Stimulated activated CD4-positive, alpha-beta T cell treated with anti-CD3 and anti-CD28 coated beads, TNF-alpha, amount 100 ng/mL, for 1 hour (primary cell): ENCODE measurements around the gene ACSF2.
"Not testable (repeated sequence)": the region's sequence is repeated elsewhere in the genome, so short reads cannot be mapped to it uniquely, and the experiment has no call there.

ENCODE experiments used
- DNase-seq, 3 donors: peaks; one replicate each; pipeline ENCODE4 v3.0.0-alpha.2; 2020; ENCODE audit warnings: low read depth in 3 of 3, low spot score in 1 of 3

ACSF2 gene

DNA sequence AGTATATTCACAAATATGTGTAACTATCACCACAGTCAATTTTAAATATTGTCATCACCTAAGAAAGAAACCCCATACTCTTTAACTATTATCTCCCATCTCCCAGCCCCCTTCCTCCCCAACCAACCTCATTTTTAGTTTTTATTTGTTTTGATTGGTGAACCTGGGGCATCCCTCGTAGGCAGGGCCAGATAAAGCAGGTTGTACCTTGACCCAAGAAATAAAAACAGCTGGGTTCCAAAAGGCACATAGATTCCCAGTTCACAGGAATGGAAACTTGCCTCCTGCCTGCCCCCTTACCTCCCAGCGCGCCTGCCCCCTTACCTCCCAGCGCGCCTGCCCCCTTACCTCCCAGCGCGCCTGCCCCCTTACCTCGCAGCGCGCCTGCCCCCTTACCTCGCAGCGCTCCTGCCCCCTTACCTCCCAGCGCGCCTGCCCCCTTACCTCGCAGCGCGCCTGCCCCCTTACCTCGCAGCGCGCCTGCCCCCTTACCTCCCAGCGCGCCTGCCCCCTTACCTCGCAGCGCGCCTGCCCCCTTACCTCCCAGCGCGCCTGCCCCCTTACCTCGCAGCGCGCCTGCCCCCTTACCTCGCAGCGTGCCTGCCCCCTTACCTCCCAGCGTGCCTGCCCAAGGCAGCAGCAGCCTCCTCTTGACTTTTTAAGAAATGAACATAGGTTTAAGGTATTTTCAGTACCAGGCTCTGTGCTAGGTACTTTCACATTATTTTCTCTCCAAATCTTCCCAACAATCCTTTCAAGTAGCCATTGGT, 49.9 kb downstream of the ACSF2 start:
- not testable (repeated sequence) for DNase-seq

DNA sequence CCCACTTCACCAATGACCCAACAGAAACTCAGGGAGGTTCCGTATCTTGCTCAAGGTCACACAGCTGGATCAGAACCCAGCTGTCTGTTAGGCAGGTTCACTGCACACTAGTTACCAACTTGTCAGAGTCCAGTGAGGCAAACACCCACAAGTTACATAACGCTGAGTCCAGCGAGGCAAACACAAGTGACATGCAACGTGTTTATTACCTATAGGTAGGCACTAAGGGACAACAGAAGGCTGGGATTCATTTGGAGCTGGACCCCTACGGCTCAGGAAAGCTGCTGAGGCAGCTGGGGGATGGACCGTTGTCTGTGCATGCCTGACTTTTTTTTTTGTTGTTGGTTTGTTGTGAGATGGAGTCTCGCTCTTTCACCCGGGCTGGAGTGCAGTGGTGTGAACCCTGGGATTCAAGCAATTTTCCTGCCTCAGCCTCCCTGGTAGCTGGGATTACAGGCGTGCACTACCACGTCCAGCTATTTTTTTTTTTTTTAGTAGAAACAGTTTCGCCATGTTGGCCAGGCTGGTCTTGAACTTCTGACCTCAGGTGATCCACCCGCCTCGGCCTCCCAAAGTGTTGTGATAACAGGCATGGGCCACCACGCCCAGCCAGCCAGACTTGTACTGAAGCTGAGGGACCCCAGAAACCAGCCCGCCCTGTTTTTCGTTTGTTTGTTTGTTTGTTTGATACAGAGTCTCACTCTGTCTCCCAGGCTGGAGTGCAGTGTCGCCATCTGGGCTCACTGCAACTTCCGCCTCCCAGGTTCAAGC, 50.7 kb downstream of the ACSF2 start:
- no peak for DNase-seq

DNA sequence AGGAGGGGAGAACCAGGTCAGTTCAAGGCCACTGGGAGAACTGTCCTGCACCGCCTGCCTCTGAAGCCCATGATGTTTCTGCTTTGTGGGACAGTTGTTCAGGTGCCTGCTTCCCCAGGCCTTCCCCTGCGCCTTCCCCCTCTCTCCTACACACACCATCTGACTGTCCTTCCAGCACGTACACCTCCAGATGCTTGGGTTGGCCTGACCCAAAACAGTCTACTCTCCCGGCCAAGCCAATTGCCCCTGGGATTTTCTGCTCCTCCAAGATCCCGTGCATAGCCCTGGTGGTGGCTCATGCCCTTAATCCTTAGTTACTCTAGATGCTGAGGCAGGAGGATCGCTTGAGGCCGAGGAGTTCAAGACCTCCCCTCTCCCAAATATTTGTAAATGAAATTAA, 52.0 kb downstream of the ACSF2 start:
- no peak for DNase-seq

DNA sequence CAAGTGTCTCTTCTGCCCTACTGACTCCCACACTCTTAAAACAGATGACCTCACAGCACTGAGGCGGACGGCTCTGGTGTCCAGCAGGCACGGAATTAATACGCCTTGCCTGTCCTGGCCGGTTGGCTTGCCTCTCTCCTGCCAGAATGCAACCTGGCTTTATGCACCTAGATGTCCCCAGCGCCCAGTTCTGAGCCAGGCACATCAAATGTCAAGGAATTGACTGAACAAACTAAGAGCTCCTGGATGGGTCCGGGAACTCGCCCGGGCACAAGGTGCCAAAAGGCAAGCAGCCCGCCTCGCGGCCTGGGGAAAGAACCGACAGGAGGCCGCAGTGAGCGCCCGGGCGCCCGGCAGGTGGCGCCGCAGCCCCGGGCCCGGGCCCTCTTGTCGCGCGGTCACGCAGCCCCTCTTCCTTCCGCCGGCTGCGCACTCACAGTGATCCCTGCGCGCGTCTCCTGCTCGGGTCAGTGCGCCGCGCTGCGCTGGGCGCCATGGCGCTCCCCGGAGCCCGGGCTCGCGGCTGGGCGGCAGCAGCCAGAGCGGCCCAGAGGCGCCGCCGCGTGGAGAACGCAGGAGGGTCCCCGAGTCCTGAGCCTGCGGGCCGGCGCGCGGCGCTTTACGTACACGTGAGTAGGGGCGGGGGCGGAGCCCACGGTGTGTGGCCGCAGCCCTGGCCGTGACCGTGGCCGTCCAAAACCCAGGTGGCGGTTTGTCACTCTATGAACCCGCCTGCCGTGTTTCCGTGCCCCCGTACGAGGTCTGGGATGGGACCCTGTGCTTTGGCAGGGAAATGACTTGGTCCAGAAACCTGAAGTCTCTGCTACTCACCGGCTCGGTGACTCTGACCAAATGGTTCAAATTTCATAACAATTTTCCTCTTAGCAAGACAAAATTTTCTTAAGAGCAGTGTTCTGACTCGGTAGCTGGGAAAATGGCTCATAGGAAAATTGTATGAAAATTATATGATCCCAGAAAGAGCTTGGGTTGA, 52.7 kb downstream of the ACSF2 start, which contains the start of gene RSAD1:
Gene RSAD1, plus strand, starts transcription at position 470 of the 991 bp plus-strand sequence. Its CDS starts 25 bp downstream, at position 495.
- DNase-seq: peak; percentile 69 to 75 (median 71)

DNA sequence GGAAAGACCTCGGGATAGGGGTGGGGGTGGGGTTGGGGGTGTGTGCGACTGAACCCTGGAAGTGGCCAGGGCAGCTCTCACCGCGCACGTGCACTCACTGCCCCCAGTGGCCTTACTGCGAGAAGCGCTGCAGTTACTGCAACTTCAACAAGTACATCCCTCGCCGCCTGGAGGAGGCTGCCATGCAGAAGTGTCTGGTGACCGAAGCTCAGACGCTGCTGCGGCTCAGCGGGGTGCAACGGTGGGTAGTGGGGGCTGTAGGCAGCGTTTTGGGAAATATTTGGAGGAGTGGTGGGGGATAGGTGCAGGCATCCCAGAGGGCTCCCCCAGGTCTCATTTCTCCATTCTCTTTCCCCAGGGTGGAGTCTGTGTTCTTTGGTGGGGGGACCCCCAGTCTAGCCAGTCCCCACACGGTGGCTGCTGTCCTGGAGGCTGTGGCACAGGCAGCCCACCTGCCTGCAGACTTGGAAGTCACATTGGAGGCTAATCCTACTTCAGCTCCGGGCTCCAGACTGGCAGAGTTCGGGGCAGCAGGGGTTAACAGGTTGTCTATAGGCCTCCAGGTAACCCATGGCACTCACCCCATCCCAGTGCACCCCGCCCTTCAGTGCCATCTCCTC, 53.6 kb downstream of the ACSF2 start:
- DNase-seq: peak; percentile 23 to 45 (median 32)

DNA sequence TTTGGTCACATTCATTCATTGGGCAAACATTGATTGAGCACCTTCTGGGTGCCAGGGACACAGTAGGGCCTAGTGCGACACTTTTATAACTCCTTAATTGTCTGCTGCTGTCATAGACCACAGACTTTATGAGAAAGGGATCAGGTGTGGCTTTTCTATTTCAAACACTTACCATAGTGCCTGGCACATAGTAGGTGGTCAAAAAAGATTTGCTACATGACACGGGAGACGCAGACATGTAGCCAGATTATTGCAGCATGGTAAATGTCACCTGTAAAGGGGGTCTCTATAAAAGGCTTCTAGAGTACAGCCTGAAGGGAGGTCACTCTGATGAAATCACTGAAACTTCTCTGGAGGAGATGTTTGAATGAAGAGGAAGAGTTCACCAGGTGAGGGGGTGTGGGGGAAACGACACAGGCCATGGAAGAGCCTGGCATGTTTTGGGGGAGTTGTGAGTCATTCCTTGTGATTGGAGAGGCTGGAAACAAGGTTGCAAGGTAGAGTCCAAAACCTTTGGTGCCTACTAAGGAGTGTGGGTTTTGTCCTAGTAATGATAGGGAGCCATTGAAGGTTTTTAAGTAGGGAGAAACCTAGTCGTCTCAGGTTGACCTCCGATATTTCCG, 54.2 kb downstream of the ACSF2 start:
- DNase-seq: no peak

DNA sequence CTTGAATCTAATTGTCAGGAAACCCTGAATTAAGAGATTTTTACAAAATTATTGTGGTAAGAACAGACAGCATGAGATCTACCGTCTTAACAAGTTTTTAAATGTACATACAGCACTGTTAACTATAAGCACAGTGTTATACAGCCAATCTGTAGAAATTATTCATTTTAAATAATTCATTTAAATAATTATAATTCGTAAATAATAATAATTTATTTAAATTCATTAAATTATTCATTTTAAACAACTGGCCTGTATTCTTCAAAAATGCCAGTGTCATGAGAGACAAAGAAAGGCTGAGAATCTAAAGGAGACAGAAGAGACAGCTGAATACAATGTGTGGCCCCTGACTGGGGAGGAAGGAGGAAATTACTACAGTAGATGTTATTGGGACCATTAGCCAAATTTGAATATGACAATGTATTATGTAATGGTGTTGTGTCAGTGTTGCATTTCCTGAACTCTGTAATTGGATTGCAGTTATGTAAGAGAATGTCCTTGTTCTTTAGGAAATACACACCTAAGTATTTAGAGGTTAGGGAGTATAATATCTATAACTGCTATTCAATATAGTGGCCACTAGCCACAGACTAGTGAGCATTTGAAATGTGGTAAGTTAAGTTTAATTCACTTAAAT, 55.0 kb downstream of the ACSF2 start:
- no peak for DNase-seq

DNA sequence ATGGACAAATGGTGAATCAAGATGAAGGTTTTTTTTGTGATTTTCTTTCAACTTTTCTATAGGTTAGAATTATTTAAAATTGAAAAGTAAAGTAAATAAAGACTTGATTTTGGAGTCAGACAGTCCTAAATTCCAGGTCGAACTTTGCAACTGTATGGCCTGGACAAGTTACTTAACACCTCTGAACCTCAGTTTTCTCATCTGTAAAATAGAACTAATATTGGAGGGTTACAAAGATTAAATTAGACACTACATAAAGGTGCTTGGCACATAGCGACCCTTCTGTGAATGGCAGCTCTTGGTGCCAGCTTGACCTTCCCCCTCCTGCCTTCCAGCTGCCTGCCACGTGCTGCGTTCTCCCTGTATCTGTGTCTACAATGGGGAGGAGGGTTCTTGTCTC, 55.6 kb downstream of the ACSF2 start:
- DNase-seq: no peak

DNA sequence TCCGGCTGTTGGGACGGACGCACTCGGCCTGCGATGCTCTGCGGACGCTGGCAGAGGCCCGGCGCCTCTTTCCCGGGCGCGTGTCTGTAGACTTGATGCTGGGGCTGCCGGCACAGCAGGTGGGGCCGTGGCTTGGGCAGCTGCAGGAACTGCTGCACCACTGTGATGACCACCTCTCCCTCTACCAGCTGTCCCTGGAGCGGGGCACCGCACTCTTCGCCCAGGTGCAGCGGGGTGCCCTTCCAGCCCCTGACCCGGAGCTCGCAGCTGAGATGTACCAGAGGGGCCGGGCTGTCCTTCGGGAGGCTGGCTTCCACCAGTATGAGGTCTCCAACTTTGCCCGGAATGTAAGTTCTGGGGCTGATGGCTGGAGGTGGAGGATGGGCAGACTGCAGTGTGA, 56.1 kb downstream of the ACSF2 start:
- no peak for DNase-seq

DNA sequence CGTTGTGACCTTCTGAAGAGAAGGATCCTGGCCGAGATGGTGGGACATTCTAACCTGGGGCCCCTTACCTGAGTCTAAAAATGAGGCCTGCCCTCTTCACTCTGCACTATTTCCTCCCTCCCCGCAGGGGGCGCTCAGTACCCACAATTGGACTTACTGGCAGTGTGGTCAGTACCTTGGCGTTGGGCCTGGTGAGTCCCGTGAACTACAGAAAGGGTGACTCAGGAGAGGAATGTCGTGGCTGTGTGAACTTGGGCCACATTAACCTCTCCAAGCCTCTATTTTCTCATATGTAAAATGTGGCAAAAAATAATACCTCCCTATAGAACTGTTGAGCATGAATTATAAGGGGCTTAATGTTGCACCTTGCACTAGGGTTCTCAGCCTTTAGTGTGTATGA, 56.5 kb downstream of the ACSF2 start:
- peak; percentile 15 to 61 (median 26) for DNase-seq

DNA sequence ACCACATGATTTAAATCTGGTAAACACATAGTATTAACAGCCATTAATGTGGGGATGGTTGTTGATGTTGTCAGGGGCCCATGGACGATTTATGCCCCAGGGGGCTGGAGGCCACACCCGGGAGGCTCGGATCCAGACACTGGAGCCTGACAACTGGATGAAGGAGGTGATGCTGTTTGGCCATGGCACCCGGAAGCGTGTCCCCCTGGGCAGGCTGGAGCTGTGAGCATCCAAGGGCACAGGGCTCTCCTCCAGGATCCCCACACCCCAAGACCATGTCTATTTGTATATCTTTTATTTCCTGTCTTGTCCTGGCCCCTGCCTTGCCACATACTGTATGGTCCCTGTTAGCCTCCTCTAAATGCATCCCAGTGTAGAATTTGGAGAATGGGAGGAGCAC, 57.2 kb downstream of the ACSF2 start:
- no peak for DNase-seq

DNA sequence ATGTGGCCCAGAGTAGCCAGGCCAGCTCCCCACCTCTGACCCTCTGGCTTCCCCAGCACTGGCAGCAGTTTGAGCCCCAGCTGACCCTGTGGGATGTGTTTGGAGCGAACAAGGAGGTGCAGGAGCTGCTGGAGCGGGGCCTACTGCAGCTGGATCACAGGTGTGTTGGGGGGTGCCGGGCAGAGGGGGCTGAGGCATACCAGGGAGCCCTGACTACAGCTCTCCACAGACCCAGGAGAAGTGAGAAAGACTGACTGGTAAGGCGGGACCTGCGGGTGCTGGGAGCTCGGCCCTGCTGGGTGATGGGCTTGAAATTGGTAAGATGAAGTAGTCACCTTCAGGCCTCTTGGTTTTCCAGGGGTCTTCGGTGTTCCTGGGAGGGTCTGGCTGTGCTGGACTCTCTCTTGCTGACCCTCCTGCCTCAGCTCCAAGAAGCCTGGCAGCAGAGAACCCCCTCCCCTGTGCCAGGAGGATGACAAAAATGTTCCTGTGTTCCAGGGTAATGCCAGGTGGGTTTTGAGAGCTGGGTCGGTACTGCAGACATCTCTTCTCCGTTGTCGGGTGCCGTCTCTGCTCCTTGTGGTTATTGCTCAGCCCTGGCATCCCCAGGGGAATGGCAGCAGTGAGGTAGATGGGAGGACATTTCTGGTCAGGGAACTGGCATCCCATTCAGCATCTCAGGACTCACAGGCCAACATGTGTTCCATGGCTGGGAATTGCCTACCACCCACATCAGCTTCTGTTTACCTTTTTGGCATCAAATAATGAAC, 58.6 kb downstream of the ACSF2 start:
- DNase-seq: no peak

DNA sequence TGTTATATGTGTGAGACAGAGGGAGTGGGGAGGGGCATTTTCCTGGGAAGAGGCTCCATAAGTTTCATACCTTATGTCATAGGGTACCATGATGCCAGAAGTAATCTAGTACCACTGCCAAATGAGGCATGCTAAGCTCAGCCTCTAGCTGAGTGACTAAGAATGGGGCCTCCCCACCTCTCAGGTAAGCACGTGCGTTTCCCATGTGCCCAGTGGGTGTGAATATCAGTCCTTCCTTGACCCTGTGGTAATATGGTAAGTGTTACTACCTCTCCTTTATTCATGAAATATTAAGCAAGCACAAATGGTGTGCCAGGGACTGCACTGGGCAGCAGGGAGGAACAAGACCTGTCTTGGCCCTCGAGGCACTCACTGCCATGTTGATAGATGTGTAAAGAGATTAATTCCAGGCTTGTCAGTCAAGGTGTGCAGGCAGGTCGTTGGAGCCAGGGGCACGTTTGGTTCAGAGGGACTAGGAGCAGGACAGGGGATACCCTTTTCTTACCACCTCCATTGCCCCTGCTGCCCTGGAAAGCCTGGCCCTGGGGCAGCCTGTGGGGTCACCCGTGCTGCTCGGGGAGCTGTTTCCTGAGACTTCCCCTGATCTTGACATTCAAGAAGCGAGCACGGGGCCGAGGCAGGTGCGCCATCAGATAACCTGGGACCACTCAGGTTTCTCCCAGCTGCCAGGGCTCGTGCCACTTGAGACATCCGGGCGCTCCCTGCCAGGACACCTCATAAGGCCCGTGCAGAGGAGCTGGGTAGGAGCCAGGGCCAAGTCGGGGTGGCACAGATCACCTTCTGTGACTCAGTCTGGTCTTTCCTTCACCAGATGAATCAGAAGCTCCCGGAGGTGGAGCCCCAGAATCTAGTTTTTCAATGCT, 61.4 kb downstream of the ACSF2 start:
- DNase-seq: no peak

DNA sequence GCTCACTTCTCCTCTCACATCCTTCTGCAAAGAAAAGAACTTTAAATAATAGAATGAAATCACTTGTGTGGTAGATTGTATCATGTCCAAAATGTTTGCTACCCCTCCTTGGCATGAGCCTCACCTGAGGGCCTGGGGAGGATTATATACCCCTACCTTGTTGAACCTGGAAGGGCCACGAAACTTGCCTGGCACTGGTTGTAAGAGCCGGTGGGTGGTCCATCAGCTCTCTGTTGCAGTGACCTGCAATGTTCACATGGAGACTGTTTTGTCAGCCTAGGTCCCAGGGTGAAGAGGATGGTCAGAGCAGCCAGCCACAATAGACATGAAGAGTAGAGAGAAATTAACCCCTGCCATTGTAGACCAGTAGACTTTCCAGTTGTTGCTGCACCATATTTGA, 62.9 kb downstream of the ACSF2 start:
- DNase-seq: no peak

DNA sequence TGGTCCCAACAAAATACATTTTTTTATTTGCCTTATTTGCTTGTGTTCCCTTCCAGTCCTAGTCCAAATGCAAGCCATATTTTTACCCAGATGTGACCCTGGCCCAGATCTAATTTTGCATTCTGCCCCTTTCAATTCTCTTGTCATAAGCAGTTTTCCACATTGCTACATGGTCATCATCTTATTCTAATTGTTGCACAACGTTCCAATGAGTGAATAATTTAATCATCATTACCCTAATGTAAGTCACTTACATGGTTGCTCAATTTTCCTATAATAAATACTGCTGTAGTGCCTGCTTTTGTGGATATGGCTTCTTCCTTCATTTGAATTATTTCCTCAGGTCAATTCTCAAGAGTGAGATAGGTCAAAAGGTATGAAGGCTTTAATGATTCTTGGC, 65.5 kb downstream of the ACSF2 start:
- DNase-seq: no peak

DNA sequence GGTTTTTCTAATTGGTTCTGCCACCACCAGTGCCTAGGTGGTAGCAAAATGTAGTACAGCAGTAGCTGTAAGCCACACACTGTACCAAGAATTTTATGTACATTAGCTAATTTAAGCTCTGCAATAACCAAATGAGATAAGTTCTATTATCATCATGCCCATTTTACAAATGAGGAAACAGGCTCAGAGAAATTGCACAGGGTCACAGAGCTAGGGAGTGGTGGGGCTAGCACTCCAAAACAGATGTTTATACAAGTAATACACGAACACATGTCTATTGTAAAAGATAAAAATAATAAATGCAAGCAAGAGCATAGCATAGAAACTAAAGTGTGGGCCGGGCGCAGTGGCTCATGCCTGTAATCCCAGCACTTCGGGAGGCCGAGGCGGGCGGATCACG, 66.2 kb downstream of the ACSF2 start:
- DNase-seq: no peak

DNA sequence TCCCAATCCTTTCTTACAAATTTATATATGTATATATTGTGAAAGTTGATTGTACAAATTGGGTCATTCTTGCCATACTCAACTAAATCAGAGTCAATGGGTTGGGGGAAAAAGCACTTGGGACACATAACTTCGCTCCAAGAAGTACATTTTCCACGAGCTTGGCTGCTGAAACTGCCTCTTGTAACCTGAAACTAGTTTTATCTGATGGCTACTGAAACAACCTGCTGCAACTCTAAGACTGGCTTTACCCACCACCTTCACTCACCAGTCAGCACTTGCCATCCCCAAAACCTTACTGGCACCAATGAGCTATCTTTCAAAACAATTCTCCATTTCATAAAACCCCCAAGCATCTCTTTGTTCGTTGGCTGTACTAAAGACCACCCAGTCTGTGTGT, 67.7 kb downstream of the ACSF2 start:
- DNase-seq: no peak

DNA sequence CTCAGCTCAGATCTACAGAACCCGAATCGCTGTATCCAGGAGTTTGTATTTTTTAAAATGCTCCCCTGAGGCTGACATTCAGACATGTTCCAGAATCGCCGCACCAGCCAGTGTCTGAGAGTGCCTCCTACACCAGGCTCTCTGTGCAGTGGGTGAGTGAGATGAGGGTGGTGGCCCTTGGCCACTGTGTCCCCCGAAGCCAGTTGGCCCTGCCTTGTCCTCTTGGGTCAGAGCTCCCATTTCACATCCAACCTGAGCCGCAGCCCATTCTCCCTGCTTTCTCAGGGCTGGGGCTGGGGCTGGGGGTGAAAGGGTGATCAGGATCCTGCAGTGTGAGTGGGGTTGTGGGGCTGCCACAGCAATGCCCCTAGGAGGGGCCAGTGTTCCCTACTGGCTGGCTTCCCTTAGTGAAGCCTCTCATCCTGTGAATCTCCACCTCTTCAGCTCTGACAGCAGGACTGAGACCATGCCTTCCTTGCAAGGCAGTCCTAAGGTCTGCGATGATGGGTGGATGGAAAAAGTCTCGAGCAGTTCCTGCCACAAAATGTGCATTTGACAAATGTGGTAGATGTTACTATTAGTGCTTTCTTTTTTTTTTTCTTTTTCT, 69.3 kb downstream of the ACSF2 start:
- no peak for DNase-seq
